Thymus (tissue), 11 donors: ENCODE data around the gene MAFG. TPM values are rescaled to one million over a fixed set of nuclear protein-coding genes. Genes with fewer than 3 reads are reported as not detected.

Experiments
- DNase-seq, 9 donors: peaks; one replicate each; pipeline ENCODE4 v3.0.0-alpha.2; 2013; ENCODE audit warnings: low spot score in 9 of 9, low read depth in 6 of 9, missing footprints in 1 of 9
- H3K27ac ChIP-seq, 2 donors: one replicate each; pipeline ENCODE4 v1.5.1; 2013; ENCODE audit warnings: control low read depth in 1 of 2, low read depth in 1 of 2, low read length in 1 of 2, mild to moderate bottlenecking in 1 of 2, moderate library complexity in 1 of 2
- H3K27me3 ChIP-seq, 2 donors: one replicate each; pipeline ENCODE4 v1.5.1; 2013; ENCODE audit warnings: low read length in 1 of 2; ENCODE audit not compliant: control insufficient read depth in 2 of 2, insufficient read depth in 1 of 2
- H3K36me3 ChIP-seq, 2 donors: one replicate each; pipeline ENCODE4 v1.5.1; 2013; ENCODE audit warnings: low read length in 1 of 2, mild to moderate bottlenecking in 1 of 2, moderate library complexity in 1 of 2; ENCODE audit not compliant: control insufficient read depth in 2 of 2, insufficient read depth in 2 of 2
- H3K4me1 ChIP-seq, 2 donors: one replicate each; pipeline ENCODE4 v1.5.1; 2013; ENCODE audit warnings: low read length in 2 of 2; ENCODE audit not compliant: control insufficient read depth in 2 of 2, insufficient read depth in 2 of 2
- H3K4me3 ChIP-seq, 2 donors: one replicate each; pipeline ENCODE4 v1.5.1; 2013; ENCODE audit warnings: low read length in 2 of 2, control low read depth in 1 of 2, mild to moderate bottlenecking in 1 of 2
- H3K9me3 ChIP-seq, 2 donors: one replicate each; pipeline ENCODE4 v1.5.1; 2013; ENCODE audit warnings: low read length in 1 of 2, mild to moderate bottlenecking in 1 of 2; ENCODE audit not compliant: control insufficient read depth in 2 of 2, insufficient read depth in 1 of 2
- WGBS: extraction: QIAGEN DNeasy Blood & Tissue Kit; methylation state at CpG from one replicate; pipeline ENCODE4 v1.1.7; 2013; 5-methylcytosine and 5-hydroxymethylcytosine counted together
- polyA plus RNA-seq: library from polyadenylated mRNA; stranded (reverse); fragments of 200-250 nt; gene quantifications from one replicate; pipeline ENCODE4 v1.2.3, GENCODE V29; 2013
- total RNA-seq: library from RNA; stranded (reverse); fragments of 120-200 nt; gene quantifications from one replicate; pipeline ENCODE4 v1.2.4, GENCODE V29; 2013
- donor health status: healthy.

Gene MAFG
- total and polyA plus RNA-seq, 2 donors: 6.0 to 7.3 TPM

DNA sequence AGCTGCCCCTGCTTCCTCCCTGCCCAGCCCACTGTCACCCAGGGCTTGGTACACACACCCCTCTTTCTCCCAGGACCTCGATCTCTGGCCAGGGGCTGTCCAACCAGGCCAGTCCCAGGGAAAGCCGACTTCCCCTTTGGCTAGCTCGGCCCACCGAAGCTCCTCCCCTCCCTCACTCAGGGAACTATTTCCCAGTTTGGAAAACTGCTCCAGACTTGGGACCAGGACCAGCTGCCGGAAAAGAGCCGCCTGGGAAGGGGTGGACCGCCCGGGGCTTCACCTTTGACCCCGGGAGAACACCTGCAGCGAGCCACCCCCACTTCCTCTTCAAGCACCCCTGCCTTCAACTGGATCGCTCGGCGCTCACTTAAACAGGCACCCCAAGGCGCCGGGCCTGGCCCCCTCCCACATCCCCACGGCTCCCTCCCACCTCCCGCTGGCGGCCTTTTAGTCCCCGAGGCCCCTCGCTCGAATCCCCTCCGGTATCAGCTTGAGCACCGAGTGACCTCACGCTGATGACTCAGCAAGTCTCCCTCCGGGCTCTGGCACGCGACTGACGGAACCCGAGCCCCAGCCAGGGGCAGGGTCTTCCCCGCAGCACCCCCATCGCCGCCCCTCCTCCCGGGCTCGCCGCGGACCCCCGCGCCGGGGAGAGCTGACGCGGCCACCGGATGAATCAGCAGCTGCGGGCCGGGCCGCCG is 934 bp downstream of the MAFG start:
- H3K36me3 ChIP-seq: peaks cover 9 to 12% of the 10 kb centered on the region in 2 donors
- H3K27ac ChIP-seq: peak overlapping the region; percentile 76 to 78
- H3K27me3 ChIP-seq: peaks cover 20 to 47% of the 10 kb centered on the region in 2 donors
- peak in 4 of 9 donors; percentile 54 to 79 (median 64) for DNase-seq
- H3K4me1 ChIP-seq: peaks cover 35 to 54% of the 10 kb centered on the region in 2 donors
- 1% methylated on average over 46 of the region's 46 CpGs for WGBS
- H3K4me3 ChIP-seq: peak overlapping the region; percentile 59 to 92
- peaks cover 0 to 8% of the 10 kb centered on the region in 2 donors for H3K9me3 ChIP-seq

DNA sequence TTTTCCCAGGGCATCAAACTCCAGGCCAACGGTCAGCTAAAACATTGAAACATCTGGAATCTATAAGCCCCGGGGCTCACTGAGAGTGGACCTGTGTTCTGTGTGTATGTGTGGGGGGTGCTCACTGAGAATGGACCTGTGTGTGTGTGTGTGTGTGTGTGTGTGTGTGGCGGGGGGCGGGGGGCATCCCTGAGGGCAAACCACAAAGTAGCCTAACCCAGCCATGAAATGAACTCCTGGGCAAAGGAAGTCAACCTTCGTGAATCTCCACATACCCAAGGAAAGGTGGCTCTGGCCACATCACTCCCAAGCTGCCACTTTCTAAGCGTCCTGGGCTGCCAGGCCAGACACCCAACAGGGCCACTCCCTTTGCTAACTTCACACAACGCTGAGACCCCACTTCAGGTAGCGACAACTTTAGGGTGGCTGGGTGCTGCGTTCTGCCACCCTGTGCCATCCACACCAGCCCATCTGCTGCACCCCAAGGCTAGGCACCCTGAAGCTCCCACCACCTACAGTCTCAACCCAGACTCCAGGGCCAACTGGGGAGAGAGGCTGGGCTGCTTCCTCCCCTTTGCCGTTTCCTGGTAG is 1.6 kb downstream of the MAFG start:
- H3K4me1 ChIP-seq: peaks cover 35 to 52% of the 10 kb centered on the region in 2 donors
- DNase-seq: peak in 1 of 9 donors; percentile 35
- H3K27ac ChIP-seq: peak overlapping the region; percentile 76 to 78
- peak overlapping the region; percentile 59 to 92 for H3K4me3 ChIP-seq
- peaks cover 20 to 41% of the 10 kb centered on the region in 2 donors for H3K27me3 ChIP-seq
- 78% methylated on average over 10 of the region's 10 CpGs for WGBS
- H3K36me3 ChIP-seq: peaks cover 9 to 16% of the 10 kb centered on the region in 2 donors
- peaks cover 0 to 8% of the 10 kb centered on the region in 2 donors for H3K9me3 ChIP-seq

DNA sequence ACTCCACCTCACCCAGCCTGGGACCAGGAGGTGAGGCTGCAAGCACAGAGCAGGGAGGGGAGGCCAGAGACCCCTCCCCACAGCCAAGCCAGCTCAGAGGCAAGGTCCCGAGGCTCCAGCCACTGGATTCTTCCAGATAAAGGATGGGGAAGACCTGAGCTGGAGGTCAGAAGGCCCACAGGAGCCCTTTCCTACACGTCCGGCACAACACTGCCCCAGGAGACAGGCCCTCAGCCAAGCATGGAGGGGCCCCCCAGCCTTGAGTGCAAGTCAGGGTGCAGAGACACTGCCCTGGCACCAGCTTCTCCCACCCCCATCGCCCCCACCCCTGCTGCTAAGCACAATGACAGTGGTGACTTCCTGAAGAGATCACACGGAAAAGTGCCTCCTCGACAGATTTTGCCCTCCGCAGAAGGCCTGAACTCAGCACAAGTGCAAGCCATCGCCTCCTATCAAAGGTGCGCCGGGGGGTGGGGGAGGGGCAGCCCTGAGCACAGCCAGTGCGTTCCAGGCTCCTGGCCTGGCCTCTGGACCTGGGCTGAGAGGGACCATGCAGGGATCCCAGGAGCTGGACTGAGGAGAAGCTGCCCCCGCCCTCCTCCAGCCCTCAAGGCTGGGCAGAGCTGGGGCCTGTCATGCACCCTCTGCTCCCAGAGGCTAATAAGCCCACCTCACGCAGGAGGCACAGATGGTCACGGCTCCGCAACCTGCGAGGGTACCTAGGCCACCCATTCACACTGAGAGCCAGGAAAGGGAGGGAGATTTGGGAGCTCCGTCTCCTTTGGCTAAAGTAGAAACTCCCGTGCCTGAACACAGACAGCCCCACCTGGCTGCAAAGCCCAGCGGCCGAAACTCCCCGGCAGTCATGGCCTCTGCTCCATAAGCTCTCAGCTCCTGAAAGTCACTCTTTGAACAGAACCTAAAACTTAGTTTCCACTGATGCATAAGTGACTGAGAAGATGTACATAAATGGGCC is 2.7 kb downstream of the MAFG start:
- Histone ChIP-seq H3K4me3 (no peak overlapping the region), H3K4me1 (peaks cover 35 to 46% of the 10 kb centered on the region in 2 donors), H3K27me3 (peaks cover 20 to 30% of the 10 kb centered on the region in 2 donors), H3K27ac (peak overlapping the region in 1 of 2 donors; percentile 15), H3K9me3 (peaks cover 0 to 8% of the 10 kb centered on the region in 2 donors), H3K36me3 (peaks cover 14 to 21% of the 10 kb centered on the region in 2 donors)
- WGBS: 70% methylated on average over 21 of the region's 21 CpGs
- peak in 3 of 9 donors; percentile 44 to 69 (median 57) for DNase-seq

DNA sequence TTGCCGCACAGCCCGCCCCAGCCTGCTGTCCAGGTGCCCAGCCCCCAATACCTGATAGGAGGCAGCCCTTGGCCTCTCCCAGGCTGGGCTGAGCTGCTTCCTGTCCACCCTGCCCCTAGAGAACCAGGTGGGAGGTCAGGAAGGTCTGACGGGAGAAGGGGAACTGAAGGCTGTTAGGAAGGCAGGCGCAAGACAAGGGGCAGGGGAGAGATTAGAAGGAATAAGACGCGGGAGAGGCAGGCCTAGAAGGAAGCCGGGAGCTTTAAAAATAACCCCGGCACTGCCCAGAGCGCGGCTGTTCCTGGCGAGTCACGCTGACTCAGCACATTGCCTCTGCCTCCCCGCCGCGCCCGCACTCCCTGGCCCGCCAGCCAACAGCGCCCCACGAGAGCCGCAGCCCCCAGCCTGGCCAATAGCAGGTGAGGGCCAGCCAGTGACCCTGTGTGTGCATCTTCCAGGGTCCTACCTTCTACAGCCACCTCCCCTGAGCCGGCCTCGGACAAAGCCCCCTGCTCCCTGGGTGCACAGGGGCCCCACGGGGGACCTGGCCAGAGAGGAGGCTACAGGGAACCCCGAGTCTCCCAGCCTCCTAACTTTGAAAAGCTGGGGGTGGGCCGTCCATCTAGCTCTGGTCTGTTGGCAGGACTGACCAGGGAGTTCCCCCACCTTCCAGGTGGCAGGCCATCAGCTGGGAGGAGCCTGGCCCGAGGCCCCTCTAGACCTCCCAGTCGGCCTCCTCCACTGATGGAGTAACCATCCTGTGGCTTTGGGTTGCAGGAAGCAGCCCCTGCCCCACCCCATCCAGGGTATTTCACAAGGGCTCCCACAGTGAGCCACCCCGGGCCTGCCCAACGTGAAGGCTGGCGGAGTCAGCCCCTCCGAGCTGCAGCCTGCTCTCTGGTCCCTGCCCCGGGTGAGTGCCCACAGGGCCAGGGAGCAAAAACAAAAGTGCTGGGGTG is 4.0 kb downstream of the MAFG start:
- peaks cover 0 to 5% of the 10 kb centered on the region in 2 donors for H3K9me3 ChIP-seq
- H3K4me3 ChIP-seq: no peak overlapping the region
- peaks cover 9 to 17% of the 10 kb centered on the region in 2 donors for H3K27me3 ChIP-seq
- 21% methylated on average over 32 of the region's 32 CpGs for whole genome bisulfite sequencing
- H3K27ac ChIP-seq: peak overlapping the region; percentile 32 to 33
- DNase-seq: peak in 2 of 9 donors; percentile 20 to 44
- H3K36me3 ChIP-seq: peaks cover 19 to 24% of the 10 kb centered on the region in 2 donors
- H3K4me1 ChIP-seq: peaks cover 34 to 43% of the 10 kb centered on the region in 2 donors

DNA sequence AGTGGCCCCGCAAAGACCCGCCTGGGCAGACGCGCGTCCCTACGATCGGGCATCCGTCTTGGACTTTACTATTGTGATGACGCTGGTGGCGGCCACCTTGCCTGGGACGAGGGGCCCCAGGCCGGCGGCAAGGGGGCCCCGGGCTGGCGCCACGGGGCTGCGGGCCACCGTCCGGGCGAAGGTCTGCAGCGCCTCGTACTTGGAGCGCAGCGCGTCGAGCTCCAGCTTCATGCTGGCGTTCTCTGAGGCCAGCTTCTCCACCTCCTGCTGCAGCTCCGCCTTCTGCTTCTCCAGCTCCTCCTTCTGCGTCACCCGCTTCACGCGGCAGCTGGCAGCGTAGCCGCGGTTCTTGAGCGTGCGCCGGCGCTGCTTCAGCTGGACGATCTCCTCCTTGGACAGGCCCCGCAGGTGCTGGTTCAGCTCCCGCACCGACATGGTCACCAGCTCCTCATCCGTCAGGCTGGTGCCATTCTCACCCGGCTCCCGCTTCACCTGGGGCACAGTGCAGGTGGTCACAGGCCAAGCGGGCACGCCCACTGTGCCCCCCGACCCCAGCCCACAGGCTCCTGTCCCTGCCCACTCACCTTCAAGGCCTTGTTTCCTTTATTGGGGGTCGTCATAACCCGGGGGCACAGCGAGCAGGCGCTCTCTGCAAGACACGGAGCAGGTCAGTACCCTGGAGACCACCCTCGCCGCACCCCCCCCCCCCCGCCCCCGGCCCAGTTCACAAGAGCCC is 4.8 kb downstream of the MAFG start:
- Histone ChIP-seq H3K4me3 (no peak overlapping the region), H3K27ac (no peak overlapping the region), H3K27me3 (peaks cover under 1 to 9% of the 10 kb centered on the region in 2 donors), H3K9me3 (peaks cover 0 to 5% of the 10 kb centered on the region in 2 donors), H3K4me1 (peaks cover 30 to 40% of the 10 kb centered on the region in 2 donors), H3K36me3 (peaks cover 19 to 24% of the 10 kb centered on the region in 2 donors)
- no peak for DNase-seq
- WGBS: 90% methylated on average over 58 of the region's 58 CpGs

DNA sequence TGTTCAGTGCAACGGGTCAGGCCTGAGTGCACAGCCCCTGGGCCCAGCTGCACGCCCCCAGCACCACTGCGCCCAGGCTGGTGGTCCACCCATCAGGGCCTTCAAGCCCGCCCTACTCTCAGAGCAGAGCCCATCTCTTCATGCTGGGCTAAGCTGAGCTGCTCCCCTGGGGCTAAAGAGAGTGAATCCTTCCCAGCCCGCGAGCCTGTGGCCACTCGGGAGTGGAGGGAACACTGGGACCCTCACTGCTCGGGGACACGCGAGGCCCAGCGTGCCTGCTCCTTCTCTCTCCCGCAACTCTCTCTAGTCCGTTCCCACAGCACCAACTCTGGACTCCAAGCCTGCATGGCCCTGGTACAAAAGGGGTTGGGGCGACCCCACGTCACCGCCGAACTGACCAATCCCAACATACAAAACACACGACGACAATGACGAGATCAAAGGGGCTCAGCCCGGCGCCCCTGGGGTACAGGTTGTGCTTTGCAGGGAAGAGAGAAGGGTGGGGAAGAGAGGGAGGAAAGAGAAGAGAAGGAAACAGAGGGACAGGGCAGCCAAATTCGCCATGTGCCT is 5.5 kb downstream of the MAFG start:
- peaks cover 34 to 44% of the 10 kb centered on the region in 2 donors for H3K4me1 ChIP-seq
- WGBS: 98% methylated on average over 23 of the region's 23 CpGs
- H3K36me3 ChIP-seq: peaks cover 19 to 24% of the 10 kb centered on the region in 2 donors
- no peak overlapping the region for H3K4me3 ChIP-seq
- peaks cover 0 to 8% of the 10 kb centered on the region in 2 donors for H3K27me3 ChIP-seq
- no peak for DNase-seq
- H3K9me3 ChIP-seq: peaks cover 0 to 5% of the 10 kb centered on the region in 2 donors
- H3K27ac ChIP-seq: no peak overlapping the region

DNA sequence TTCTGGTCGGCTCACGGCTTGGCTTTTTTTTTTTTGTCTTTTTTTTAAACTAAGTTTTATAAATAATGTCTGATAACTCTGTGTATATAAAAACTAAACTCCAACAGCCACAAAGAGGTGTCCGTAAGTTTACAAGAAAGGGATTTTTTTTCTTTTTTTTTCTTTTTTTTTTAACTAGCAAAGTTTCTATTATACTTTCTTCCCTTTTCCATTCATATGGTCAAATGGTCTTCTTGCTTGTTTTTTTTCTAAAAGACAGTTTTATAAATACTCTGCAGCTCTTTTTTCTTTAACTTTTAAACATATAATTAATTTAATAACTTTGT is 6.0 kb downstream of the MAFG start:
- Histone ChIP-seq H3K27ac (no peak overlapping the region), H3K9me3 (peaks cover 0 to 2% of the 10 kb centered on the region in 2 donors), H3K27me3 (peaks cover 0 to 8% of the 10 kb centered on the region in 2 donors), H3K36me3 (peaks cover 19 to 24% of the 10 kb centered on the region in 2 donors), H3K4me3 (no peak overlapping the region), H3K4me1 (peaks cover 37 to 46% of the 10 kb centered on the region in 2 donors)
- WGBS: 98% methylated on average over 3 of the region's 3 CpGs
- no peak for DNase-seq
